NCI-H446 treated with DMSO at 0.1 percent for 48 hours (cell line): Measurements from ENCODE around the gene ADORA1.

ENCODE experiments used
- DNase-seq: peaks from one replicate; lab custom pipeline; 2025; lab: John Stamatoyannopoulos, UW

ADORA1 gene

DNA sequence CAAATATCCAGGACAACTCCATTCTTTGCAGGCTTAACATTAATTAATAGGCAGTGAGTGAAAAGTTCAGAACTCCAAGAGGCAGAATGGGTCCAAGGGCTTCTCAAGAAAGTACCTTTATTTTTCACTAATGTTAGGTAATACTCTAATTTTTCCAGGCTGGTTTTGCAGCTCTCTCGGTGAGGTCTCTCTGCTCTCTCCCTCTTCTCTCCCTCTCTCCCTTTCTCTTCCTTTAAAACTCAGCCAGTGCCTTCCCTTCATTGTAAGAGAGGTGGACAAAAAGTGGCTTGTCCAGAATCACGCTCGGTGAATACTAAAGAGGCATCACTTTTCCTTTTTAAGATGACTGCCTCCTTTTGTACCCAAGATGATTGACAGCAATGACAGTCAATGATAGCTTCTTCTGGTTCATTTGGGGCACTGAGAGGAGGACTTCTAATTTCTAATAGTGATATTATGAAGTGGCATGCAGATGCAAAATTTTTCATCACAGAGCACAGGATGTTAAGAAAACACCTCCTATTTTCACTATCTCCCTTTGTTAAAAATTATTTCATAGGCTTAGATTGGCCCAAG is 60.3 kb downstream of the ADORA1 start:
- no peak for DNase-seq

DNA sequence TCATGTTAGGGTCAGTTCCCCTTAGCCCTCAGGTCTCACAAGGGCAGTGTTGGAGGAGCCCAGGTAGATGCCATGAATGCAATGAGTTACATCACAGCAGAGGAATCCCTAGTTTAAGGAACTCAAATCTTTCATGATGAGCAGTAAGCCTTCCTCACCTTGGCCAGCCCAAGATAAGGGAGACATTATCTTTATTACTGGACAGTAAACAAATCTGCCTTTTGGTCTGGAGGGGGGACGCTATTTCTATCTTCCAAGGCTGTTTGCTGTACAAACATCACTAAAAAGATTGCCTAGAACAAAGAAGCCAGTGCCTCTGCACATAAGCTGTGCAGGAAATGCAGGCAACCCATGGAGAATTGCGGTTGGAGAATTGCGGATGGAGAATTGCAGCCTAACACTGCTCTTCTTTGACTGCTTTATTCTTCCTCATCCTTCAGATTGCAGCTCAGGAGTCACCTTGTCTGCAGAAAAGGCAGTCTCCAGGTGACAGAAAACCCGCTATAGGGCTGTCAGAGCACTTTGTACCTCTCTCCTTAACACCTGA is 61.2 kb downstream of the ADORA1 start:
- DNase-seq = no peak

DNA sequence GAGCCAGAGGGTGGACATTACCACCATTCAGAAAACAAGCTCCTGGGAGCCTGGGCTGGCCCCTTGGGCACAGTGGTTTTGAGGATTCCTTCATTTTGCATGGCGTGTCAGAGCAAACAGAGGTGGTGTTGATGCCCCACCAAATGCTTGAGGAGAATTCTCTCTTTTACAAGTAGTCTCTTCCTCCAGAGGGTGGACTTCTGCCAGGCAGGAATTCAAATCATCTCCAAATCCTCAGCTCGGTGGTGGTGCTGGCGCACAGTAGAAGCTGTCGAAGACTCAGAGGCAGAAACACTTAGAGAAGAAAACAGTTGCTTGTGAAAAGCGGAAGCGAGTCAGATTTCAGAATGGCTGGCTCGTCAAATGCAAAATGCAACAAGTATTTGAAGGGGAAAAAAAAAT is 62.4 kb downstream of the ADORA1 start:
- DNase-seq = no peak

DNA sequence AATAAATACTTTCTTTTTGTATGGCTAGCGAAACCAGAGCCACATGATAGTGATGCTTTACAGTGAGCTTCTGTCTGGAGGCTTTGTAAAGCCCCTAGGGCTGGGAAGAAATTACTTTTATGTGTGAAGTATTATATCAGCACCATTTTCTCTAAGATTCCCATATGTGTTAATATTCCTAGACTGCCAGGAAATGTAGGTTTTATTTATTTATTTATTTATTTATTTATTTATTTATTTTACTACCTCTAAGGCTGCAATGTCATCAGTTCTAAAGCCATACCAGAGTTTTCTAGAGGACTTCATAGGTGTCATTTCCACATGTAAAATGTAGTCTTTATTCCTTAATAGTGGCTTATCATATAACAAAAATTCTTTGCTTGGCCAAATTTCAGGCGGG is 63.4 kb downstream of the ADORA1 start:
- DNase-seq = no peak

DNA sequence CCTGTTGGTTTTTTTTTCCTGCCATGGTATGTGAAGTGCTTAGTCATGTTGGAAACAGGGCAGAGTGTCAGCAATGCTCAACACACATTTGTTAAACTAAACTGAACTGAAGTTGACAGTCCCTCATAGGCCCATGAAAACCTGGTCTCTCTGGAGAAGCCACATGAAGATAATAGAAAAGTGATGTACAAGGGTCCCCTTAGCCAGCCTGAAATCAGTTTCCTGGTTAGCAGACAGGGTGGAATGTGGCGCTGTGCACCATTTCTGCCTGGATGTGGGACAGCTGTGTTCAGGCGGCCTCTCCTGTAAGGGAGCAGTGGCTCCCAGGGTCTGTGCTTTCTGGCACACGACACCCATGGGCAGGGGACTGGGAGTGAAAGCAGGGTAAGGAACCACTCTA is 68.8 kb downstream of the ADORA1 start:
- DNase-seq = no peak

DNA sequence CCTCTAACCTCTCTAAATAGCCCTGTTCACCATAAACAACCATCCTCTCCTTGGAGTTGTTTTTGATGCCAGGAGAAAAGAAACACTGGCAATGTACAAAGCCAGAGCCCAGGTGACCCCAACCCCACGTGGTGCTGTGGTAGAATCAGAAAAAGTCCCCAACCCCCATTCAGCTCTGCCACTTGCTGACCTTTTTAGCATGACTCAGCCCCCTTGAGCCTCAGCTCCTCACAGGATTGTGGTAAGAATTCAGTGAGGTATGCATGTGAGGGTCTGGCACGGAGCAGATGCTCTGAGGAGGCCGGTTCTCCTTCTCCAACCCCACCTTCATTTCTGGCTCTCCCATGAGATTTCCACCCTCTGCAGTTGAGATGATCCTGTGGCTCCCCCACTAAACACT is 70.1 kb downstream of the ADORA1 start:
- no peak for DNase-seq

DNA sequence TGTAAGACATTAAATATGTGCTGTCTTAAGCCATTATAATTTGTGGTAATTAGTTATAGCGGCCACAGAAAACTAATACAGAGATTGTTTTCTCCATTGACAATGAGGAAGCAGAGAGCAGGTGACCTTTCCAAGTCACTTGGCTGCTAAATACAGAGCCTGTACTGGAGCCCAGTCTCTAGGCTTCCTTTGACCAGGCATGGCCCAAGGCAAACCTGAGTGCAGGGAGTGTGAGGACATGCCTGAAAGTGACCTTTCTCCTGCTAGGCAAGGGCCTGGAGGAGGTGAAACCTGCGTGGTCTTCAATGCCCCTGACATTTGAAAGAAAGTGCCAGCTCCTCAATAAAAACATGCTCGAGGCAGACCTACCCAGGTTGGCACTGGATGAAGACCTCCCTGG is 71.5 kb downstream of the ADORA1 start:
- no peak for DNase-seq

DNA sequence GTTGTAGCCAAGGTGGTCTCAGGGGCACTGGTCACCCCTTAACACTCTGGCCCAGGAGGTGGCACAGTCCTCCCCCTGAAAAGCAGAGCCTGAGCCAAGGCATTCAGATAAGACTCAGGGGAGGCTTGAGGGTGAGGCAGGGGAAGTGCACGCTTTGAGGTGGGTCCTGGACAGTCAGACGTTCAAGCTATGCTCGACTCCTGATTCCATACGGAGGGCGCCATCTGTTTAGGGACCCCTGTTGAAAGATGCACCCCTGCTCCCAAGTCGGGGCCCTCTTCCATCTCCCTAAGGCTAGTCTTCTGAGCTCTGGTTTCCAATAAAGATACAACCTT is 71.9 kb downstream of the ADORA1 start:
- no peak for DNase-seq

DNA sequence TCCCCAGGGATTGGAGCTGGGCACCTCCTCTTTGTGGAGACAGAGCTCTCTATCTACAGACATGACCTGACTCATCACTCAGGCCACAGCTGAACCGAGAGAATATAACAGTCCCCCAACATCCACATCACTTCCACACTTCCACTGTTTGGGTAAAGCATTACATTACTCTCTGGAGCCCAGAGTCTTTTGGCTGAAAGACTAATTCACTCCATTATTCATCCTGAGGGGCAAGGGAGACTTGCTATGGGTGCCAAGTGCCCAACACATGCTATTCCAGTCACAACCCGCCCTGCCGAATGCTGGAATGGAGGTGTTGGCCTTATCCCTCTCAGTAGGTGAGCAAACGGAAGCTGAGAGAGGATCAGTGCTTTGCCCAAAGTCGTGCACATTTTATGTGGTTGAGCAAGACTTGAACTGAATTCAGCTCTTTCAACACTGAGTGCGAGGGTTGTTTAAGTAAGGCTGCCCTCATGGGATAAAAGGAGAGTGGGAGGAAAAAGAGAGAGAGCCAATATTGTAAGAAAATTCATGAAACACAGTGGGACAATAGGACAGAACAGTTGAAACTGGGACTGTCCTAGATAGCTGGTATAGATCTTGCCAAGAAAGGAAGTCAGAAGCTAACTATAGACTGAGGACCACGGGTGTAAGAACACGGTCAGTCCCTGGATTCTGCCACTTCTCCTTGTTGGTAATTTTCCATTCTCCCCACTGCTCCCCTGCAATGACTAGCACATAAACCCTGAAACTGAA is 72.5 kb downstream of the ADORA1 start:
- DNase-seq = no peak

DNA sequence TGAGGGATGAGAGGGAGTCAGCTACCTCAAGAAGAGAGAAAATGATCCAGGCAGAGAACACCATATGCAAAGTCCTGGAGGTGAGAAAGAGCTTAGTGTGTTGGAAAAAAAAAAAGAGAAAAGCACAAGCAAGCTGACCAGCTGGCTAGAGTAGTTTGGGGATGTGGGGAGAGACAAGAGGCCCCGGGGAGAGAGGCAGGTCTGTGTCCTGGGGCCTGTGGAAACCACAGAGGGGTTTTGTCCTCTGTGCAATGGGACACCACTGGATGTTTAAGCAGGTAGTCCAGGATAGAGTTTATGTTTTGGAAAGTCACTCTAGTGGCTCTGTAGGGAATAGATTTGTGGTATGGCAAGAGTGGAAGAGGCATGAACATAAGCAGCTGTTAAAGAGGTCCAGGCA is 73.4 kb downstream of the ADORA1 start:
- no peak for DNase-seq

DNA sequence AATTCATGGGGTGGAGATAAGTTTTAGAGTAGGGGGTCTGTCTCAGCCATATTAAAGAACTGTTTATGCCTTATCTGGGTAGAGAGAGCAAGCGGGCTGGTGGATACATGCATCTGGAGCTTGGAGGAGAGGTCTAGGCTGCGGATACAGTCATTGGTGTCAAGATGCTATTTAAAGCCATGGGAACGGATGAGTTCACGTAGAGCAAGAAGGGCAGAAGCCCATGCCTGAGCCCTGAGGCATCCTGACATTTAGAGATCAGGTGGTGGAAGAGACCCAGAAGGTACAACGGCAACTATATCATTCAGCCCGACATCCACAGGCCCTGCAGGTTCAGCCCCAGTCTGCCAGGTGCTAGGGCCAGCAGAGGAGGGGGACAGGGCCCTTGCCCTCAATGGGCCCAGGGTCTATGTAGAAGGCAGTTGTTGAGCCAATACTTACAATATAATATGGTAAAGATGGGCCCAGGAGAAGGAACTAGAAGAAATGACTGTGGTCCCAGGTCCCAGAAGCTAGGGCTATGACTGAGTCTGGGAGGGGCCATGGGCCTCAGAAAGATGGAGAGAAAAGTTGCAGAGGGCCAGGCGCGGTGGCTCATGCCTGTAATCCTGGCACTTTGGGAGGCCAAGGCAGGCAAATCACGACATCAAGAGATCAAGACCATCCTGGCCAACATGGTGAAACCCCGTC is 74.1 kb downstream of the ADORA1 start:
- no peak for DNase-seq

DNA sequence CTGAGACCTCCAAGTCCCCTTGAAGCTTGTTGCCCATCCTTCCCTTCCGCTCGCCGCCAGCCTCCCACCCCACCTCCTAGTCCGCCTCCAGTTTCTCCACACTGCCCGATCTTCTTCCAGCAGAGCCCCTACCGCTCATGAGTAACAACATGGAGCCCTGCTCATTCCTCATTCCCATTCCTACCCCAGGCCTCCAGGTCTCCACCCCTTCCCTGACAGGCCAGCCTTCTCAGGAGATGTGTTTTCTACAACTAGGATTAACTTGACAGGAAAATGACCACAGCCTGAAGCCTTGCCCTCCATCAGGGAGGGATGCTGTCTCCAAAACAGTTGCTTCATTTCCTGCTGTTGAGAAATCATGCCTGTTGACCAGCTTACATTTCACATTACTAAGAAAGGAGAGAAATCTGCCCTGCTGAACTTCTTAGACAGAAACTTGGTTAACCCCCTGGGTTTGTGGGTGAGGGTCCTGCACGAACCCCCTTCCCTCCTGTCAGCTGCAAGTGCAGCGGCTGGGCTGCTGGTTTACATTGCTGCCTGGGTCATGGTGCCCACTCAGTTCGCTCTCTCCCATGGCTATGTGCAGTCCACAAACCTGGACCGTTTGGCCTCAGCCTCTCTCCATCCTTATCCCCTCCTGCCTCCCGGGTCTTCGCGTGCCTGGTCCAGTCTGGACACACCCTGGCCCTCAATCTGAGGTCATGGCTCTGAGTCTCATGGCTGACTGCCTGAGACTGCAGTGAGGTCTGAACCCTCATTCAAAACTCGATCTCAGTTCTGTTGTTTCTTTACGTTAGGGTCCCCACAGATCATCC is 75.1 kb downstream of the ADORA1 start:
- DNase-seq = no peak

DNA sequence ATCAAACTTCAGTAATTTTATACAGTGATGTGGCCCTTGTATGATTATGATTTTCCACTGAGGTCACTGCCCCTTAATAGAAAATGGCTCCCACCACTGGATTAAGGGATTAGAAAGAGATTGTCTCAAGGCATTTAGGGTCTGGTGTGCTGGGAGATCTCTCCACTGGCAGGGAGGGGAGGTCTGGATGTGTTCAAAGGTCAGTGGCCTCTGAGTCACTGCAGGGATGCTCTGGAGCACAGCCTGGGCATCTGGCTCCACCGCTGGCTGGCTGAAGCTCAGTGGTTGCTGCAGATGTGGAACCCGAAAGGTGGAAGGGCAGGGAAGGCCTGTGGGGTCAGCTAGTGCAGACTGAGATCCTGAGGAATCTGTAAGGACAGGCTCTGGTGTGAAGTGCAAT is 77.2 kb downstream of the ADORA1 start:
- DNase-seq = no peak

DNA sequence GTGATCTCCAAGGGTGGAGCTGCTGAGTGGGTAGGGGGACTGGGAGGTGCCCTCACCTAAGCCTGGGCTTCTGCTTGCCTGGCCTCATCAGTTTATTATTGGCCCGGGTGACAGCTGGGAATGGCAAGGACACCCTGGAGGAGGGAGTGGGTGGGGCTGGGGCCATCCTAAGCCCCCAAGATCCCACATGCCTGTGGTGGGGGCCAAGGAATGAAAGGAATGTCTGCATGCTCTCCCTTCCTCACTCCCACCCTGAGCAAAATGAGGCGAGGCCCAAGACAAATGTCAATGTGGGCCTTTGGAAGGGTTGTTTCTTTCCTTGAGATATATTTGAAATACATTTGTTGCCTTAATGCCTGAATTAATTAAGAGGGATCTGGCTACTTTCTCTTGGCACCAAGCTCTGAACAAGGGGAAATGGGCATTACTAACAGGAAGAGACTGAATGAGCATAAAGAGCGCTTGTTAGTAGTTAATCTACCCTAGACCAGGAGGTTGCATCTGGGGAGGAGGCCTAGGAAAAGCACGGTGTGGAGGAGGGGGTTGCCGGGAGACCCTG is 78.7 kb downstream of the ADORA1 start:
- DNase-seq = no peak

DNA sequence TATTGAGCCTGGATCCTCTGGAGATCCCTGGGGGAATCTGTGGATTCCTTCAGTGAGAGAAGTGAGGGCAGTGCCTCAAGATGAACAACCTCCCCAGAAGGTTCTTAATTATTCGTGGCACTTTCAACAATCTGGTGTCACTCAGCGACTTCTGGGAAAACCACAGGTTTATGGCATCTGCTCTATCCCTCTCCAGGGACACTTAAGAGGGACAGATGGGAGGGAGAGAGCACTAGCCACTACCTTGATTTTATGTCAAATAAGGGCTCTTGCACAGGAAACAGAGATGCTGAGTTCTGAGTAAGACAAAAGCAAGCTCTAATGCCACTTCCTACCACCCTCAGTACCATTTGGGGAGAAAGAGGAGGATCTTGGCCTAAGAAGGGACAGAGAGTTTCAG is 80.2 kb downstream of the ADORA1 start:
- no peak for DNase-seq

DNA sequence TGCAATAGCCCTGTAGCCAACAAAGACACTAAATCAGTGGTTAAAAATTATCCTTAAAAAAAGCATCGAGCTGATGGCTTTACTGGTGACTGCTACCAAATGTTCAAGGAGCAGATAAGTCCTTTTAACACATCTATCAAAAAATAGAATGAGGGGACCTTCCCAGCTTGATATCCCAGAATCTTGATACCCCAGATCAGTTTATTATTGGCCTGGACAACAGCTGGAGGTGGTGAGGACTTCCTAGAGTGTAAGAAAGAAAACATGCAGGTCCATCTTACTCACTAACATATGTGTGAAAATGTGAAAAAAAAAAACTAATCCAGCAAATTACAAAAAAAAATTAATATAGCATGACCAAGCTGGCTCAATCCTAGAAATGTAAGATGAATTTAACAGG is 80.7 kb downstream of the ADORA1 start:
- no peak for DNase-seq

DNA sequence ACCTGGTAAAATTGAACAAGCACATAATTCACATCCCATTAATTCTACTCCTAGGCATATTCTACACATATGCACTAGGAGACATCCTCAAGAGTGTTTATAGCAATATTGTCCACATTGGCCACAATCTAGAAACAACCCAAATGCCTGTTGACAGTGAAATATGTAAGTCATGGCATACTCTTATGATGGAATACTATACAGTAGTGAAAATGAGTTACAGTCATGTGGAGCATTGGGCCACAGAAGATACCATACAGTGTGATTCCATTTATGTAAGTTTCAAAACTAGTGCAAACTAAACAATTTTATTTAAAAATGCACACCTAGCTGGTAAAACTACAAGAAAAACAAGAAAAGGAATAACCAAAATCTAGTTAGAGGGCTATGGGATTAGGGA is 82.8 kb downstream of the ADORA1 start:
- DNase-seq = no peak

DNA sequence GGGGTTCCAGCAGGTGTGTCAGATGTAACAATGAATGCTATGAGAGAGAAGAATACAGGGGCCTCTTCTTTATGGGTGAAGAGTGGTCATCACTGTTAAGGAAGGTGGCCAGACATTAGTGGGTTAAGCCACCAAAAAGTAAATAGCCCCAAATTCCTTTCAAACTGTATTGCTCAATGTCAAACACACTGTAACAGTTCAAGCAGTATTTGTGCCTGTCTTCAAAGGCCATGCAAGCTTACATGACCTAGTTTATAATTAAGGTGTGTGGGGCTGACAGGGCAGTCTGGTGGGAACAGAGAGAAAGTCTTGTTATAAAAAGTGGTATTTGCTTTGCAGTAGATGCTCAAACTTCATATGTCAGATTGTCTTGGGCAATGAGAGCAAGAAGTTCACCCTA is 83.5 kb downstream of the ADORA1 start:
- no peak for DNase-seq

DNA sequence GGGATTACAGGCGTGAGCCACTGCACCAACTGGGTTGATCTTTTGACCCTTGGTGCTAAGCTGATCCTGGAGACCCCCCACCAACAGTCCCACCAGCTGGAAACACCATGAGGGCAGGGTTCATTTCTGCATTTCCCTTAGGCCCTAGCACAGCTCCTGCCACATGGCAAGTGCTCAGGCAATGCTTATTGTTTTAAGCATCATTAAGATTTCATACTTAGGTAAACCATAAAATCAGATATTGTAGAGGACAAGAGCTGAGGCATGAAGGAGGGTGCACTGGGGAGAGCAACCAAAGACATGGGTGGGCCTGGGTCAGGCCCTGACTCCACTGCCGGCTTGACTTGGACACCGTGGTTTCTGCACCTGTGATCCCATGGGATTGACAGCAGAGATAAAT is 84.3 kb downstream of the ADORA1 start:
- no peak for DNase-seq

DNA sequence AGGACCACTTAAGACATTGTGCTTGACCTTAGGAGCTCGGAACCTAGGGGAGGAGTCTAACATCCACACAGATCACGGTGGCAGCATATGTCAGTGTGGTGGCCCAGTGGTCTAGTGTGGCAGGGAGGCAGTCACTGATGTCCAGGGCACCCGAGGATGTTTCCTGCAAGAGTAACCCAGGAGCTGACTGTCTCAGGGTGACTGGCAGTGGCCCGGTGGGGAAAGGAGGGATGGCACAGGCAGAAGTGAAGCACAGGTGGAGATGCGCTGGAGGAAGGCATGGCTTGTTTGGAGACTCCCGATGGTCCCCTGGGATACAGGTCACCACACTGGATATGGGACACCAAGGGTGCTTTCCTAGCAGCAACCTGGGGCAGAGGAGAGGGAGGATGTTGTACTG is 85.6 kb downstream of the ADORA1 start:
- no peak for DNase-seq

DNA sequence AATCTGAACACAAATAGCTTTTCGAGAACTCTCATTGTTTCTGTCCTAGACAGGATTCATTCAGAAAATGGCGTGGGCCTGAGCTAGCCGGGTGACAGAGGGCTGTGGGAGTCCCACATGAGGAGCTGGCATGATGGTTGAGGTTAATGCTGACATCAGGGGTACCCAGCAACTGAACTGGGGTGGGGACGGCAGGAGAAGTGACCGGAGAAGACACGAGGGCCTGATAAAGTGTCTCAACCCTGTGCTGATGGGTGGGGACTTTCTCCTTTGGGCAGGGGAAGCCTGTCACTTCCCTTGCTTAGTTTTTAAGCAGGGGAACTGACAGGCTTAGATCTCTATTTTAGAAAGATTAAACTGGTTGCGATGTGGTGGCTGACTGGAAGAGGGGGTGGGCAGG is 87.3 kb downstream of the ADORA1 start:
- no peak for DNase-seq

DNA sequence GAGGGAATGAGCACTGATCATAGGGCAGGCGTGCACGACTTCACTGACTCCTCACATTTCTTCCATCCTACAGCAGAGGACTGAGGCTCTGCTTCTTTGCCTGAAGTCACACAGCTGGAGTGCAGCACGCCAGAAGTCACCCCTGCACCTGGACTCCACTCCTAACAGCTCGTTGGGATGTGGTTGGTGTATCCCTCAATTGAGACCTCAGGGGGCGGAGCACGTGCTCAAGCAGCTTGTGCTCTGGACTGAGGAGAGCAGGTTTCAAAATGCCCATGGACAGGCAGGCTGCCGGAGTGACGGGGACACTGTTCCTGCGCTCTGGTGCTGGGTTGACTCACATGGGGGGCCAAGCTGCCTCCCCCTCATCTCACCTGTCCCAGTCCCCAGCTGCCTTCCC is 88.0 kb downstream of the ADORA1 start:
- no peak for DNase-seq
